H1 (cell line): ENCODE results near the gene BCAS1. TPM values are rescaled to one million over a fixed set of nuclear protein-coding genes. Genes with fewer than 3 reads are reported as not detected.

Source experiments
- CTCF ChIA-PET: fragments of 300-600 bp; sonication (Branson Sonifier 250); formaldehyde crosslinking; loops from one replicate; lab custom pipeline; 2021; ENCODE audit not compliant: partially characterized antibody; lab: Charles Lee
- POLR2A ChIA-PET: fragments of 300-600 bp; sonication (Branson Sonifier 250); formaldehyde crosslinking; loops from one replicate; lab custom pipeline; 2021; ENCODE audit warnings: inconsistent platforms; ENCODE audit not compliant: partially characterized antibody; lab: Charles Lee
- DNase-seq, 2 experiments: peaks; one replicate each; pipeline versions ENCODE4 v3.0.0 to v3.0.0-alpha.2; 2010 to 2022; ENCODE audit warnings: low spot score in 2 of 2, low read depth in 1 of 2, mixed read lengths in 1 of 2
- FAIRE-seq: peaks from 2 replicates; lab custom pipeline; 2011; peaks lifted over from hg19 to GRCh38; lab: Jason Lieb, UNC
- H2AFZ ChIP-seq: 2 replicates; pipeline ENCODE4 v1.8.1; 2012; ENCODE audit warnings: low read length, inconsistent platforms
- H2AK5ac ChIP-seq: 2 replicates; pipeline ENCODE4 v1.6.1; 2013; ENCODE audit warnings: low read depth, low read length
- H2BK120ac ChIP-seq: replicated peaks from 2 replicates; pipeline ENCODE3; 2013; ENCODE audit warnings: low read depth, low read length, inconsistent platforms
- H2BK12ac ChIP-seq: 2 replicates; pipeline ENCODE4 v1.6.1; 2013; ENCODE audit warnings: low read depth, low read length
- H2BK15ac ChIP-seq: 2 replicates; pipeline ENCODE4 v1.6.1; 2013; ENCODE audit warnings: low read length
- H2BK20ac ChIP-seq: 2 replicates; pipeline ENCODE4 v1.6.1; 2013; ENCODE audit warnings: low read length
- H2BK5ac ChIP-seq: 2 replicates; pipeline ENCODE4 v1.6.1; 2013; ENCODE audit warnings: low read depth, low read length
- H3K14ac ChIP-seq: 2 replicates; pipeline ENCODE4 v1.6.1; 2013; ENCODE audit warnings: inconsistent platforms; ENCODE audit not compliant: insufficient read length
- H3K18ac ChIP-seq: 2 replicates; pipeline ENCODE4 v1.6.1; 2013; ENCODE audit warnings: low read length; ENCODE audit errors: extremely low read depth
- H3K23ac ChIP-seq: 2 replicates; pipeline ENCODE4 v1.6.1; 2013; ENCODE audit warnings: inconsistent platforms; ENCODE audit not compliant: insufficient read length
- H3K23me2 ChIP-seq: 2 replicates; pipeline ENCODE4 v1.6.1; 2013; ENCODE audit warnings: low read depth, low read length
- H3K27ac ChIP-seq: 2 replicates; pipeline ENCODE4 v1.6.1; 2011; ENCODE audit warnings: low read depth, low read length, inconsistent platforms
- H3K27me3 ChIP-seq, 4 experiments: replicated peaks in 1 of 4; 1 replicate in 1 of 4; 2 replicates in 3 of 4; pipeline versions ENCODE4 v1.6.1 to v1.8.1; 2011 to 2013; ENCODE audit warnings: low read length in 3 of 4, mild to moderate bottlenecking in 3 of 4, inconsistent platforms in 2 of 4, mixed read lengths in 2 of 4, moderate library complexity in 1 of 4; ENCODE audit not compliant: control insufficient read depth in 3 of 4, insufficient read depth in 3 of 4; ENCODE audit errors: extremely low read depth in 1 of 4
- H3K36me3 ChIP-seq, 4 experiments: 2 replicates each; pipeline versions ENCODE4 v1.6.1 to v1.8.1; 2011 to 2013; ENCODE audit warnings: mild to moderate bottlenecking in 4 of 4, low read length in 3 of 4, moderate library complexity in 2 of 4, control low read depth in 1 of 4, inconsistent platforms in 1 of 4; ENCODE audit not compliant: insufficient read depth in 4 of 4, control insufficient read depth in 2 of 4
- H3K4ac ChIP-seq: replicated peaks from 2 replicates; pipeline ENCODE3; 2013; ENCODE audit warnings: low read length, low read depth, mixed read lengths, inconsistent platforms; ENCODE audit not compliant: insufficient read length
- H3K4me1 ChIP-seq, 4 experiments: replicated peaks in 1 of 4; 1 replicate in 1 of 4; 2 replicates in 3 of 4; pipeline versions ENCODE4 v1.6.1 to v1.8.1; 2011 to 2013; ENCODE audit warnings: low read length in 3 of 4, inconsistent platforms in 2 of 4, mixed read lengths in 1 of 4; ENCODE audit not compliant: insufficient read depth in 4 of 4, control insufficient read depth in 3 of 4
- H3K4me2 ChIP-seq, 2 experiments: 2 replicates each; pipeline versions ENCODE4 v1.6.1 to v1.8.1; 2011 to 2013; ENCODE audit warnings: low read depth in 2 of 2, low read length in 2 of 2, control low read depth in 1 of 2, inconsistent platforms in 1 of 2, mild to moderate bottlenecking in 1 of 2; ENCODE audit not compliant: insufficient read depth in 1 of 2
- H3K4me3 ChIP-seq, 4 experiments: fragments of 200-600, 300-600 bp in 1 of 4; sonication (generic), shearing (Covaris generic), sonication (Bioruptor Twin) in 1 of 4; 2 replicates each; pipeline versions ENCODE4 v1.5.1 to v1.8.1; 2011 to 2016; ENCODE audit warnings: low read length in 4 of 4, low read depth in 3 of 4, control low read depth in 2 of 4, inconsistent platforms in 2 of 4, mild to moderate bottlenecking in 2 of 4, mixed read lengths in 1 of 4, moderate library complexity in 1 of 4; ENCODE audit not compliant: insufficient read depth in 2 of 4; ENCODE audit errors: extremely low read depth in 1 of 4
- H3K56ac ChIP-seq: replicated peaks from 2 replicates; pipeline ENCODE3; 2013; ENCODE audit warnings: low read depth, mild to moderate bottlenecking, mixed read lengths, low read length, inconsistent platforms; ENCODE audit not compliant: insufficient read length
- H3K79me1 ChIP-seq: 2 replicates; pipeline ENCODE4 v1.6.1; 2013; ENCODE audit warnings: low read depth, low read length, control low read depth
- H3K79me2 ChIP-seq, 2 experiments: 2 replicates each; pipeline versions ENCODE4 v1.6.1 to v1.8.1; 2012 to 2013; ENCODE audit warnings: low read length in 2 of 2, mild to moderate bottlenecking in 2 of 2, inconsistent platforms in 1 of 2; ENCODE audit not compliant: insufficient read depth in 2 of 2, control insufficient read depth in 1 of 2
- H3K9ac ChIP-seq, 4 experiments: replicated peaks in 1 of 4; 1 replicate in 1 of 4; 2 replicates in 3 of 4; pipeline versions ENCODE4 v1.6.1 to v1.8.1; 2011 to 2013; ENCODE audit warnings: low read depth in 3 of 4, low read length in 3 of 4, control low read depth in 2 of 4, mild to moderate bottlenecking in 2 of 4, moderate library complexity in 2 of 4, inconsistent platforms in 1 of 4; ENCODE audit errors: extremely low read depth in 1 of 4
- H3K9me3 ChIP-seq, 2 experiments: 2 replicates each; pipeline versions ENCODE4 v1.6.1 to v1.8.1; 2012 to 2013; ENCODE audit warnings: mild to moderate bottlenecking in 2 of 2, moderate library complexity in 2 of 2, control low read depth in 1 of 2, inconsistent platforms in 1 of 2, low read depth in 1 of 2, low read length in 1 of 2, mixed read lengths in 1 of 2; ENCODE audit not compliant: insufficient read depth in 2 of 2
- H4K20me1 ChIP-seq, 2 experiments: replicated peaks in 1 of 2; 2 replicates each; pipeline versions ENCODE3 to v1.8.1; 2011 to 2013; ENCODE audit warnings: inconsistent platforms in 2 of 2, low read length in 2 of 2, mild to moderate bottlenecking in 1 of 2; ENCODE audit not compliant: insufficient read depth in 2 of 2, control insufficient read depth in 1 of 2
- H4K5ac ChIP-seq: 2 replicates; pipeline ENCODE4 v1.6.1; 2013; ENCODE audit warnings: low read length, low read depth, mixed read lengths, inconsistent platforms; ENCODE audit not compliant: insufficient read length
- H4K8ac ChIP-seq: 2 replicates; pipeline ENCODE4 v1.8.0; 2013; ENCODE audit warnings: mild to moderate bottlenecking, moderate library complexity, low read length, inconsistent platforms; ENCODE audit not compliant: insufficient read depth; ENCODE audit errors: extremely low read depth
- H4K91ac ChIP-seq: replicated peaks from 2 replicates; pipeline ENCODE3; 2013; ENCODE audit warnings: low read length, mixed read lengths, inconsistent platforms; ENCODE audit not compliant: insufficient read length
- CREB1 ChIP-seq: IDR thresholded peaks from 2 replicates; pipeline ENCODE4 v1.6.1; 2012; ENCODE audit warnings: inconsistent platforms
- EP300 ChIP-seq, 2 experiments: IDR thresholded peaks; 1 replicate in 1 of 2; 2 replicates in 1 of 2; pipeline ENCODE4 v1.6.1; 2011 to 2012; ENCODE audit warnings: low read depth in 2 of 2, low read length in 2 of 2, mild to moderate bottlenecking in 2 of 2, borderline replicate concordance in 1 of 2, inconsistent platforms in 1 of 2, moderate library complexity in 1 of 2
- RBBP5 ChIP-seq: IDR thresholded peaks from 2 replicates; pipeline ENCODE4 v1.7.1; 2012; ENCODE audit warnings: low read depth, mild to moderate bottlenecking, inconsistent platforms, low read length, moderate library complexity, borderline replicate concordance
- RXRA ChIP-seq: IDR thresholded peaks from 2 replicates; pipeline ENCODE4 v1.6.1; 2011; ENCODE audit warnings: low read depth, mild to moderate bottlenecking, low read length, moderate library complexity; ENCODE audit not compliant: insufficient read depth
- SUZ12 ChIP-seq: fragments of 200-600 bp; sonication (generic); IDR thresholded peaks from 2 replicates; pipeline ENCODE4 v1.6.1; 2012; ENCODE audit warnings: mild to moderate bottlenecking, inconsistent platforms, low read length, moderate library complexity, mixed read lengths
- TAF7 ChIP-seq: optimal IDR thresholded peaks from 2 replicates; pipeline ENCODE3; 2011; ENCODE audit warnings: low read depth, mild to moderate bottlenecking, inconsistent platforms, low read length, moderate library complexity, borderline replicate concordance
- TBP ChIP-seq: IDR thresholded peaks from 2 replicates; pipeline ENCODE4 v1.6.1; 2011; ENCODE audit warnings: low read depth, low read length, improper control_type of control experiment
- ZNF274 ChIP-seq: IDR thresholded peaks from 2 replicates; pipeline ENCODE4 v1.7.0; 2012; ENCODE audit warnings: low read length, borderline replicate concordance; ENCODE audit errors: extremely low read depth
- WGBS, 2 experiments: shearing (Covaris generic) in 1 of 2; methylation state at CpG; one replicate each; pipeline versions ENCODE4 v1.1.6 to v1.1.7; 2013 to 2015; ENCODE audit warnings: low lambda C conversion rate in 2 of 2, mixed read lengths in 2 of 2, inconsistent platforms in 1 of 2, low coverage in 1 of 2, missing lambda C conversion rate in 1 of 2; ENCODE audit not compliant: insufficient replicate concordance in 2 of 2, insufficient coverage in 1 of 2, insufficient read length in 1 of 2; ENCODE audit errors: extremely low coverage in 1 of 2, missing lambda C conversion rate in 1 of 2; 5-methylcytosine and 5-hydroxymethylcytosine counted together
- polyA plus RNA-seq, 7 experiments: library from polyadenylated mRNA; depleted of rRNA in 3 of 7; stranded (reverse) in 5 of 7; unstranded in 2 of 7; fragments of >200 nt in 5 of 7; fragments of 200-250 nt in 2 of 7; gene quantifications; 1 replicate in 5 of 7; 2 replicates in 1 of 7; 4 replicates in 1 of 7; pipeline versions ENCODE4 v1.2.1 to v1.2.3, GENCODE V29; 2011 to 2013; ENCODE audit warnings: missing spikeins in 2 of 7, mixed read lengths in 2 of 7
- total RNA-seq: library from RNA; stranded (reverse); fragmentation: NEBNext Ultra II Directional; extraction: Animal tissue kit (Norgen Biotek cat#: 25700); gene quantifications from 2 replicates; pipeline ENCODE4 v1.2.1, GENCODE V29; 2021

BCAS1 gene
- total and polyA plus RNA-seq, 2 of the 8 experiments (the other 6 are each of a cell fraction or from before 2014, with no cell fraction given) = 0.06 to 0.19 TPM

DNA sequence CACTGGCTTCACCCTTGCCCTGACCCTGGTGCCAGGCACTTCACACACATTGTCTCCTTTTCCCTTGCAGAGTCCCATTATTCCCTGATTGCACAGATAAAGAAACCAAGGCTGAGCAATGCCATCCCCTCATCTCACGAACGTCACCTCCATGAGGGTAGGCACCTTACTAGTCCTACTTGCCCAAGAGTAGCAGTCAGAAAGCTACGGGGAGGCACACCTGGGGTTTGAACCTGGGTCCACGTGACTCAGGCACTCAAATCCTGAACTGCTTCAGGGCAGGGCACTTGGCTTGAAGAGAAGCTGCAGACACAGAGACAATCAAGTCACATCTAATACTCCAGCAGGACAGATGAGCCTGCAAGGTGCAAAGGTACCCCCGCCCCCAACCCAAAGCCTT, 1.9 kb downstream of the BCAS1 start:
- POLR2A ChIA-PET = interaction anchor here (1.2 to 1.4 kb wide), 3 partner anchors 8 to 11 kb away, joined by 3 to 4 read pairs (median 3); no protein-coding TSS in a partner anchor
- Histone ChIP-seq H3K4me2 (peak overlapping the region in 1 of 2 experiments; percentile 7; a peak in 2 of 4 replicates), H3K4me3 (no peak overlapping the region), H4K8ac (0 out of 2 replicates have a peak overlapping the region, but pooled peaks have one; percentile 23)
- DNase-seq = peak in 1 of 2 experiments; percentile 48
- TF ChIP-seq TAF7 (no peak), SUZ12 (no peak), EP300 (IDR thresholded peaks at IDR 0.05; ENCODE audit: borderline replicate concordance in 1 of 2, low read depth in 2 of 2, low read length in 2 of 2) (no peak), RXRA (no peak), CREB1 (no peak), TBP (no peak), RBBP5 (no peak), ZNF274 (no peak)
- TF ChIP-seq, all 59 proteins: peak for 0
- H3K23me2 ChIP-seq = no peaks in the 10 kb centered on the region
- no peaks in the 10 kb centered on the region for H3K9me3 ChIP-seq
- H3K14ac ChIP-seq = no peak overlapping the region
- peak overlapping the region; percentile 66; the same call in 1 of the 2 replicates for H2BK20ac ChIP-seq
- H2AK5ac ChIP-seq = 0 out of 2 replicates have a peak overlapping the region, but pooled peaks have one; percentile 80
- CTCF ChIA-PET = interaction anchor here (0.6 to 1.6 kb wide), 4 partner anchors 77 to 454 kb away, joined by 3 to 8 read pairs (median 4); partner anchors contain the start of gene PFDN4
- 70% methylated on average over 5 of the region's 5 CpGs; no CpG with 5 or more reads in 1 of the 2 experiments for WGBS, 2 experiments
- no peaks in the 10 kb centered on the region for H3K79me1 ChIP-seq
- H3K4me1 ChIP-seq = peaks cover 13 to 31% (median 17%) of the 10 kb centered on the region in 4 experiments
- no peak for FAIRE-seq
- H2BK5ac ChIP-seq = peak overlapping the region; percentile 18; the same call in 1 of the 2 replicates
- peak overlapping the region; percentile 70 for H4K91ac ChIP-seq
- H3K27me3 ChIP-seq = no peaks in the 10 kb centered on the region
- H3K23ac ChIP-seq = peak overlapping the region; percentile 35
- no peak overlapping the region for H3K56ac ChIP-seq
- H2AFZ ChIP-seq = no peak overlapping the region
- H3K79me2 ChIP-seq = no peaks in the 10 kb centered on the region
- H3K18ac ChIP-seq = peak overlapping the region; percentile 91; the same call in 1 of the 2 replicates
- no peak overlapping the region for H3K9ac ChIP-seq
- no peak overlapping the region for H2BK15ac ChIP-seq
- peak overlapping the region; percentile 79 for H3K4ac ChIP-seq
- H3K27ac ChIP-seq = no peak overlapping the region
- peak overlapping the region; percentile 51 for H4K5ac ChIP-seq
- H2BK12ac ChIP-seq = peak overlapping the region; percentile 86; the same call in 1 of the 2 replicates
- peak overlapping the region; percentile 94 for H2BK120ac ChIP-seq
- H3K36me3 ChIP-seq = no peaks in the 10 kb centered on the region
- H4K20me1 ChIP-seq = no peaks in the 10 kb centered on the region
